HepG2 (cell line): ENCODE data around the gene ADGRE3. TPM values are rescaled to one million over a fixed set of nuclear protein-coding genes. Genes with fewer than 3 reads are reported as not detected.
A peak's percentile ranks its signal among the peaks of the same experiment; 100 is the strongest.

ENCODE experiments used
- BCL6 ChIP-seq: IDR thresholded peaks from 2 replicates; pipeline ENCODE4 v1.6.1; 2016; ENCODE audit warnings: missing genetic modification reagents, missing compliant biosample characterization
- BRCA1 ChIP-seq: sonication (generic); formaldehyde crosslinking; IDR thresholded peaks from 2 replicates; pipeline ENCODE4 v1.4.0; 2020; ENCODE audit warnings: missing genetic modification reagents
- E2F2 ChIP-seq: sonication (generic); formaldehyde crosslinking; IDR thresholded peaks from 2 replicates; pipeline ENCODE4 v1.4.0; 2020; ENCODE audit warnings: missing genetic modification reagents, borderline replicate concordance
- GATAD2A ChIP-seq: IDR thresholded peaks from 2 replicates; pipeline ENCODE4 v1.6.1; 2016
- HDAC2 ChIP-seq: sonication (generic); formaldehyde crosslinking; IDR thresholded peaks from 2 replicates; pipeline ENCODE4 v1.4.0; 2020; ENCODE audit warnings: missing genetic modification reagents
- ISL2 ChIP-seq: sonication (generic); formaldehyde crosslinking; IDR thresholded peaks from 2 replicates; pipeline ENCODE4 v1.5.0; 2020; ENCODE audit warnings: missing genetic modification reagents
- KDM2A ChIP-seq: sonication (generic); formaldehyde crosslinking; IDR thresholded peaks from 2 replicates; pipeline ENCODE4 v1.4.0; 2020; ENCODE audit warnings: low read depth, missing genetic modification reagents, borderline replicate concordance
- KMT2A ChIP-seq: sonication (generic); formaldehyde crosslinking; IDR thresholded peaks from 2 replicates; pipeline ENCODE4 v1.4.0; 2020; ENCODE audit warnings: missing genetic modification reagents
- PHB2 ChIP-seq: fragments of 450-650 bp; IDR thresholded peaks from 2 replicates; pipeline ENCODE4 v1.6.1; 2018; ENCODE audit not compliant: partially characterized antibody
- PHF8 ChIP-seq: sonication (generic); formaldehyde crosslinking; IDR thresholded peaks from 2 replicates; pipeline ENCODE4 v1.5.0; 2020; ENCODE audit warnings: missing genetic modification reagents
- SP2 ChIP-seq: sonication (generic); formaldehyde crosslinking; IDR thresholded peaks from 2 replicates; pipeline ENCODE4 v1.5.1; 2020; ENCODE audit warnings: mild to moderate bottlenecking, missing genetic modification reagents
- U2AF1 ChIP-seq: fragments of 200-400 bp; formaldehyde crosslinking; optimal IDR thresholded peaks from 2 replicates; pipeline ENCODE3; 2017; ENCODE audit warnings: mild to moderate bottlenecking, low read depth, low read length
- ZKSCAN1 ChIP-seq: fragments of 150-350 bp; IDR thresholded peaks from 2 replicates; pipeline ENCODE4 v1.6.1; 2014; ENCODE audit warnings: low read length
- ZNF331 ChIP-seq: sonication (generic); formaldehyde crosslinking; IDR thresholded peaks from 2 replicates; pipeline ENCODE4 v1.4.0; 2020; ENCODE audit warnings: missing genetic modification reagents
- ZNF446 ChIP-seq: sonication (generic); formaldehyde crosslinking; IDR thresholded peaks from 2 replicates; pipeline ENCODE4 v1.5.0; 2020; ENCODE audit warnings: mild to moderate bottlenecking, missing genetic modification reagents
- polyA plus RNA-seq, 8 experiments: library from polyadenylated mRNA; depleted of rRNA in 3 of 8; stranded (reverse) in 7 of 8; unstranded in 1 of 8; fragments of >200 nt; fragmentation: Illumina TruSeq in 4 of 8; extraction: Trizol in 4 of 8; gene quantifications; 2 replicates each; pipeline versions ENCODE4 v1.2.1 to v1.2.3, GENCODE V29; 2011 to 2016; ENCODE audit warnings: low read depth in 4 of 8, missing spikeins in 1 of 8, mixed read lengths in 1 of 8; ENCODE audit not compliant: insufficient read depth in 1 of 8
- total RNA-seq, 5 experiments: library from RNA; depleted of rRNA; stranded (reverse); fragments of >200 nt; fragmentation: Illumina TruSeq; extraction: Trizol; gene quantifications; 2 replicates each; pipeline ENCODE4 v1.2.3, GENCODE V29; 2016; ENCODE audit warnings: low read depth in 1 of 5
- TF ChIP-seq, protein P1 (sequence below): sonication (generic); formaldehyde crosslinking; conservative IDR thresholded peaks from 2 replicates; pipeline ENCODE4 v1.4.0; 2020; ENCODE audit warnings: missing genetic modification reagents
- TF ChIP-seq, protein P2 (sequence below): IDR thresholded peaks from 2 replicates; pipeline ENCODE4 v1.6.1; 2016; ENCODE audit warnings: low read depth, missing genetic modification reagents, missing compliant biosample characterization
- TF ChIP-seq, protein P3 (sequence below): sonication (generic); formaldehyde crosslinking; IDR thresholded peaks from 2 replicates; pipeline ENCODE4 v1.5.0; 2020; ENCODE audit warnings: mild to moderate bottlenecking, missing genetic modification reagents

Gene ADGRE3
- total and polyA plus RNA-seq, 2 of the 13 experiments (the other 11 are each of a cell fraction or from before 2014, with no cell fraction given): not detected

DNA sequence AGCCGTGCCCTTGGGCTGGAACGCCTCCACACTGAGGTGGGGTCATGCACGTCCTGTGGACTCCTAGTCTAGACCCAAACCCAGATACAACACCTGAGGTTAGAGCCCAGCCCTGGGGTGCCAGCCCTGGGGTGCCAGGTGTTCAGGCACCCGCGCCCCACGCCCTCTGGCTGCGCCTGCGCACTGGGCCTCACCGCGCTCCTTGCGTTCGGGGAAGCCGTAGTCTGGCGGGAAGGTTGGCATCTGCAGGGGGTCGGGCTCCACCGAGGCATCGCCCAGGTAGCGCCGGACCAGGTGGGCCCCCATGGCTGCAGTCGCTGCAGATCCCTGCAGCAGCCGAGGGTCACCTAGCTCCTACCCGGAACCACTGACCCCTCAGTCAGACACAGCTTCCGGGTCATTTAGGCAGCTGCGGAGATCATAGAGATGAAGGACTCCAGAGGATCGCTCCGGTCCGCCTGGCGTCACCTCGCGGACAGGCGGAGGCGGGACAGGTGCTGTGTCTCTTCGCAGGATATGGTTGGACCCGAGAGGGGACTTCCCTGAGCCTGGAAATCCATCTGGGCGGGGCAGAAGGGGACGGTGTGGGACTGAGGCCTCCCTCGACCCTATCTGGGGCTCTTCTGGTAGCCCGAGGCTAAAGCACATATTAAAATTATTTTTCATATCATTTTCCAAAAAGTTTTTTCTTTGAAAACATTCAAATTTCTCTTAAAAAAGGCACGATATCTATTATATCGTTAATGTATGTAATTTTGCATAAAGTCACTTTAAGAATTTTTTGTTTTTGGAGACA lies 102.8 kb downstream of the ADGRE3 start, which contains the start of gene NDUFB7 (continued):
- TF ChIP-seq KDM2A (CRISPR knock-in tag): peak; percentile 93
- no peak for TF ChIP-seq E2F2 (CRISPR knock-in tag)
- TF ChIP-seq ZKSCAN1: no peak
- TF ChIP-seq, protein P1, sequence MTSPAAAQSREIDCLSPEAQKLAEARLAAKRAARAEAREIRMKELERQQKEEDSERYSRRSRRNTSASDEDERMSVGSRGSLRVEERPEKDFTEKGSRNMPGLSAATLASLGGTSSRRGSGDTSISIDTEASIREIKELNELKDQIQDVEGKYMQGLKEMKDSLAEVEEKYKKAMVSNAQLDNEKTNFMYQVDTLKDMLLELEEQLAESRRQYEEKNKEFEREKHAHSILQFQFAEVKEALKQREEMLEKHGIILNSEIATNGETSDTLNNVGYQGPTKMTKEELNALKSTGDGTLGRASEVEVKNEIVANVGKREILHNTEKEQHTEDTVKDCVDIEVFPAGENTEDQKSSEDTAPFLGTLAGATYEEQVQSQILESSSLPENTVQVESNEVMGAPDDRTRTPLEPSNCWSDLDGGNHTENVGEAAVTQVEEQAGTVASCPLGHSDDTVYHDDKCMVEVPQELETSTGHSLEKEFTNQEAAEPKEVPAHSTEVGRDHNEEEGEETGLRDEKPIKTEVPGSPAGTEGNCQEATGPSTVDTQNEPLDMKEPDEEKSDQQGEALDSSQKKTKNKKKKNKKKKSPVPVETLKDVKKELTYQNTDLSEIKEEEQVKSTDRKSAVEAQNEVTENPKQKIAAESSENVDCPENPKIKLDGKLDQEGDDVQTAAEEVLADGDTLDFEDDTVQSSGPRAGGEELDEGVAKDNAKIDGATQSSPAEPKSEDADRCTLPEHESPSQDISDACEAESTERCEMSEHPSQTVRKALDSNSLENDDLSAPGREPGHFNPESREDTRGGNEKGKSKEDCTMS: no peak
- TF ChIP-seq PHF8 (CRISPR knock-in tag): peak; percentile 96
- peak; percentile 93 for TF ChIP-seq HDAC2
- peak; percentile 68 for TF ChIP-seq SP2 (CRISPR knock-in tag)
- peak; percentile 74 for TF ChIP-seq ISL2 (CRISPR knock-in tag)
- peak; percentile 89 for TF ChIP-seq ZNF331
- TF ChIP-seq, protein P2, sequence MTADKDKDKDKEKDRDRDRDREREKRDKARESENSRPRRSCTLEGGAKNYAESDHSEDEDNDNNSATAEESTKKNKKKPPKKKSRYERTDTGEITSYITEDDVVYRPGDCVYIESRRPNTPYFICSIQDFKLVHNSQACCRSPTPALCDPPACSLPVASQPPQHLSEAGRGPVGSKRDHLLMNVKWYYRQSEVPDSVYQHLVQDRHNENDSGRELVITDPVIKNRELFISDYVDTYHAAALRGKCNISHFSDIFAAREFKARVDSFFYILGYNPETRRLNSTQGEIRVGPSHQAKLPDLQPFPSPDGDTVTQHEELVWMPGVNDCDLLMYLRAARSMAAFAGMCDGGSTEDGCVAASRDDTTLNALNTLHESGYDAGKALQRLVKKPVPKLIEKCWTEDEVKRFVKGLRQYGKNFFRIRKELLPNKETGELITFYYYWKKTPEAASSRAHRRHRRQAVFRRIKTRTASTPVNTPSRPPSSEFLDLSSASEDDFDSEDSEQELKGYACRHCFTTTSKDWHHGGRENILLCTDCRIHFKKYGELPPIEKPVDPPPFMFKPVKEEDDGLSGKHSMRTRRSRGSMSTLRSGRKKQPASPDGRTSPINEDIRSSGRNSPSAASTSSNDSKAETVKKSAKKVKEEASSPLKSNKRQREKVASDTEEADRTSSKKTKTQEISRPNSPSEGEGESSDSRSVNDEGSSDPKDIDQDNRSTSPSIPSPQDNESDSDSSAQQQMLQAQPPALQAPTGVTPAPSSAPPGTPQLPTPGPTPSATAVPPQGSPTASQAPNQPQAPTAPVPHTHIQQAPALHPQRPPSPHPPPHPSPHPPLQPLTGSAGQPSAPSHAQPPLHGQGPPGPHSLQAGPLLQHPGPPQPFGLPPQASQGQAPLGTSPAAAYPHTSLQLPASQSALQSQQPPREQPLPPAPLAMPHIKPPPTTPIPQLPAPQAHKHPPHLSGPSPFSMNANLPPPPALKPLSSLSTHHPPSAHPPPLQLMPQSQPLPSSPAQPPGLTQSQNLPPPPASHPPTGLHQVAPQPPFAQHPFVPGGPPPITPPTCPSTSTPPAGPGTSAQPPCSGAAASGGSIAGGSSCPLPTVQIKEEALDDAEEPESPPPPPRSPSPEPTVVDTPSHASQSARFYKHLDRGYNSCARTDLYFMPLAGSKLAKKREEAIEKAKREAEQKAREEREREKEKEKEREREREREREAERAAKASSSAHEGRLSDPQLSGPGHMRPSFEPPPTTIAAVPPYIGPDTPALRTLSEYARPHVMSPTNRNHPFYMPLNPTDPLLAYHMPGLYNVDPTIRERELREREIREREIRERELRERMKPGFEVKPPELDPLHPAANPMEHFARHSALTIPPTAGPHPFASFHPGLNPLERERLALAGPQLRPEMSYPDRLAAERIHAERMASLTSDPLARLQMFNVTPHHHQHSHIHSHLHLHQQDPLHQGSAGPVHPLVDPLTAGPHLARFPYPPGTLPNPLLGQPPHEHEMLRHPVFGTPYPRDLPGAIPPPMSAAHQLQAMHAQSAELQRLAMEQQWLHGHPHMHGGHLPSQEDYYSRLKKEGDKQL (CRISPR knock-in tag): no peak
- no peak for TF ChIP-seq PHB2
- peak; percentile 81 for TF ChIP-seq GATAD2A (CRISPR knock-in tag)
- TF ChIP-seq ZNF446 (CRISPR knock-in tag): no peak
- TF ChIP-seq BCL6: no peak; the same call in 1 of the 2 replicates
- TF ChIP-seq BRCA1 (CRISPR knock-in tag): no peak; the same call in 1 of the 2 replicates
- TF ChIP-seq KMT2A (CRISPR knock-in tag): peak; percentile 77
- TF ChIP-seq, protein P3, sequence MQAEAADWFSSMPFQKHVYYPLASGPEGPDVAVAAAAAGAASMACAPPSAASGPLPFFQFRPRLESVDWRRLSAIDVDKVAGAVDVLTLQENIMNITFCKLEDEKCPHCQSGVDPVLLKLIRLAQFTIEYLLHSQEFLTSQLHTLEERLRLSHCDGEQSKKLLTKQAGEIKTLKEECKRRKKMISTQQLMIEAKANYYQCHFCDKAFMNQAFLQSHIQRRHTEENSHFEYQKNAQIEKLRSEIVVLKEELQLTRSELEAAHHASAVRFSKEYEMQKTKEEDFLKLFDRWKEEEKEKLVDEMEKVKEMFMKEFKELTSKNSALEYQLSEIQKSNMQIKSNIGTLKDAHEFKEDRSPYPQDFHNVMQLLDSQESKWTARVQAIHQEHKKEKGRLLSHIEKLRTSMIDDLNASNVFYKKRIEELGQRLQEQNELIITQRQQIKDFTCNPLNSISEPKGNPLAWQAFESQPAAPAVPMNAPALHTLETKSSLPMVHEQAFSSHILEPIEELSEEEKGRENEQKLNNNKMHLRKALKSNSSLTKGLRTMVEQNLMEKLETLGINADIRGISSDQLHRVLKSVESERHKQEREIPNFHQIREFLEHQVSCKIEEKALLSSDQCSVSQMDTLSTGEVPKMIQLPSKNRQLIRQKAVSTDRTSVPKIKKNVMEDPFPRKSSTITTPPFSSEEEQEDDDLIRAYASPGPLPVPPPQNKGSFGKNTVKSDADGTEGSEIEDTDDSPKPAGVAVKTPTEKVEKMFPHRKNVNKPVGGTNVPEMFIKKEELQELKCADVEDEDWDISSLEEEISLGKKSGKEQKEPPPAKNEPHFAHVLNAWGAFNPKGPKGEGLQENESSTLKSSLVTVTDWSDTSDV (CRISPR knock-in tag): peak; percentile 94
- TF ChIP-seq U2AF1: peak; percentile 87
